HepG2 (cell line): ENCODE data around the gene RIPK3. TPM values are rescaled to one million over a fixed set of nuclear protein-coding genes. Genes with fewer than 3 reads are reported as not detected.

Source experiments
- CEBPG ChIP-seq: IDR thresholded peaks from 2 replicates; pipeline ENCODE4 v1.6.1; 2016
- FLYWCH1 ChIP-seq: sonication (generic); formaldehyde crosslinking; IDR thresholded peaks from 2 replicates; pipeline ENCODE4 v1.8.1; 2023; ENCODE audit warnings: mild to moderate bottlenecking, missing genetic modification reagents
- GFI1 ChIP-seq: sonication (generic); formaldehyde crosslinking; IDR thresholded peaks from 2 replicates; pipeline ENCODE4 v1.5.0; 2020; ENCODE audit warnings: missing genetic modification reagents, mild to moderate bottlenecking, borderline replicate concordance
- HMGA1 ChIP-seq: sonication (generic); formaldehyde crosslinking; conservative IDR thresholded peaks from 2 replicates; pipeline ENCODE4 v1.4.0; 2020; ENCODE audit warnings: missing genetic modification reagents
- IKZF1 ChIP-seq: fragments of 450-650 bp; IDR thresholded peaks from 2 replicates; pipeline ENCODE4 v1.7.1; 2016
- KDM1A ChIP-seq: IDR thresholded peaks from 2 replicates; pipeline ENCODE4 v1.6.1; 2016; ENCODE audit warnings: missing compliant biosample characterization
- MEF2D ChIP-seq: sonication (generic); formaldehyde crosslinking; IDR thresholded peaks from 2 replicates; pipeline ENCODE4 v1.5.1; 2020; ENCODE audit warnings: mild to moderate bottlenecking, missing genetic modification reagents
- PITX1 ChIP-seq: sonication (generic); formaldehyde crosslinking; IDR thresholded peaks from 2 replicates; pipeline ENCODE4 v1.5.1; 2020; ENCODE audit warnings: mild to moderate bottlenecking, missing genetic modification reagents
- RNF2 ChIP-seq: fragments of 450-650 bp; conservative IDR thresholded peaks from 2 replicates; pipeline ENCODE4 v1.6.1; 2016; ENCODE audit warnings: low read depth
- STAT5B ChIP-seq: sonication (generic); formaldehyde crosslinking; IDR thresholded peaks from 2 replicates; pipeline ENCODE4 v1.4.0; 2020; ENCODE audit warnings: missing genetic modification reagents
- TSC22D2 ChIP-seq: sonication (generic); formaldehyde crosslinking; IDR thresholded peaks from 2 replicates; pipeline ENCODE4 v1.5.1; 2020; ENCODE audit warnings: missing genetic modification reagents, mild to moderate bottlenecking, borderline replicate concordance
- ZNF33B ChIP-seq: sonication (generic); formaldehyde crosslinking; IDR thresholded peaks from 2 replicates; pipeline ENCODE4 v1.5.1; 2020; ENCODE audit warnings: mild to moderate bottlenecking, missing genetic modification reagents
- ZNF383 ChIP-seq: sonication (generic); formaldehyde crosslinking; IDR thresholded peaks from 2 replicates; pipeline ENCODE4 v1.4.0; 2020; ENCODE audit warnings: missing genetic modification reagents, mild to moderate bottlenecking, borderline replicate concordance
- ZNF558 ChIP-seq: sonication (generic); formaldehyde crosslinking; IDR thresholded peaks from 2 replicates; pipeline ENCODE4 v1.9.0; 2022; ENCODE audit warnings: mild to moderate bottlenecking, missing genetic modification reagents, borderline replicate concordance
- polyA plus RNA-seq, 8 experiments: library from polyadenylated mRNA; depleted of rRNA in 3 of 8; stranded (reverse) in 7 of 8; unstranded in 1 of 8; fragments of >200 nt; fragmentation: Illumina TruSeq in 4 of 8; extraction: Trizol in 4 of 8; gene quantifications; 2 replicates each; pipeline versions ENCODE4 v1.2.1 to v1.2.3, GENCODE V29; 2011 to 2016; ENCODE audit warnings: low read depth in 4 of 8, missing spikeins in 1 of 8, mixed read lengths in 1 of 8; ENCODE audit not compliant: insufficient read depth in 1 of 8
- total RNA-seq, 5 experiments: library from RNA; depleted of rRNA; stranded (reverse); fragments of >200 nt; fragmentation: Illumina TruSeq; extraction: Trizol; gene quantifications; 2 replicates each; pipeline ENCODE4 v1.2.3, GENCODE V29; 2016; ENCODE audit warnings: low read depth in 1 of 5
- TF ChIP-seq, protein P1 (sequence below): sonication (generic); formaldehyde crosslinking; IDR thresholded peaks from 2 replicates; pipeline ENCODE4 v1.4.0; 2020; ENCODE audit warnings: missing genetic modification reagents
- TF ChIP-seq, protein P2 (sequence below): sonication (generic); formaldehyde crosslinking; conservative IDR thresholded peaks from 2 replicates; pipeline ENCODE4 v1.4.0; 2020; ENCODE audit warnings: missing genetic modification reagents
- TF ChIP-seq, protein P3 (sequence below): sonication (generic); formaldehyde crosslinking; IDR thresholded peaks from 2 replicates; pipeline ENCODE4 v1.5.1; 2020; ENCODE audit warnings: mild to moderate bottlenecking, missing genetic modification reagents, moderate library complexity
- TF ChIP-seq, protein P4 (sequence below): IDR thresholded peaks from 2 replicates; pipeline ENCODE4 v1.6.1; 2016; ENCODE audit warnings: missing biosample characterization, missing genetic modification reagents, low read depth
- TF ChIP-seq, protein P5 (sequence below): sonication (generic); formaldehyde crosslinking; IDR thresholded peaks from 2 replicates; pipeline ENCODE4 v1.8.0; 2023; ENCODE audit warnings: mild to moderate bottlenecking, missing genetic modification reagents

Gene RIPK3
- total and polyA plus RNA-seq, 2 of the 13 experiments (the other 11 are each of a cell fraction or from before 2014, with no cell fraction given) = not detected

DNA sequence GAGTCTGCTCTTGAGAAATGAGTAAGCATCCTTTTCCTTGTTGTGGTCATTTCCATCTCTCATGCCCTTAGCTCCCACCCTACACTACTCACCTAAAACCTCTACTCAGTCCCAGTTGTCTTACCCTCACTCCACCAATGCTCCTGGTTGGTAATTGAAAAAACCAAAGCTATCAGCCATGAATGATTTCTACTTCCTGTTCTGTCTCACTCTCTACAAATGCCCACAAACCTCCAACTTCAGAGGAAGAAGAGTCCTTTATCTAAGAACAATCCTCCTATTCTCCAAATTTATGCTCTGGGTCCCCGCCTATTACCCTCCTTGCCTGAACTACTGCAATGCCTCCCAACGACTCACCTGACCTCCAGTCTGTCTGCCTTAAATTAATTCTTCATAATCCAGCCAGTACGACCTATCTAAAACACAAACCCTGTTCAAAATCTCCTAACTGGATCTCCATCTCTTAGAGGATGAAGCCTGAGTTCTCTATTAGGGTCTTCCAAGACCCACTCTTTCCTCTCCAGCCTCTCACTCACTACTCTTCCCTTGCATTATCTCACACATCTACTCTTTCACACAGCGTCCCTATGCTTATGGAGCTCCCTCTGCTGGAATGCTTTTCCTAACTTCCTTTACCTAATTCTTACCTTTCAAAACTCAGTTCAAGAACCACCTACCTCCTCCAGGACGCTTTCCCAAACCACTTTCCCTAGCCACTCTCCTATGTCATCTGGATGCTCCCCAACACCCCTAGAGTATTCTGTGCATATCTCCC, 42.4 kb downstream of the RIPK3 start (continued):
- TF ChIP-seq, protein P1, sequence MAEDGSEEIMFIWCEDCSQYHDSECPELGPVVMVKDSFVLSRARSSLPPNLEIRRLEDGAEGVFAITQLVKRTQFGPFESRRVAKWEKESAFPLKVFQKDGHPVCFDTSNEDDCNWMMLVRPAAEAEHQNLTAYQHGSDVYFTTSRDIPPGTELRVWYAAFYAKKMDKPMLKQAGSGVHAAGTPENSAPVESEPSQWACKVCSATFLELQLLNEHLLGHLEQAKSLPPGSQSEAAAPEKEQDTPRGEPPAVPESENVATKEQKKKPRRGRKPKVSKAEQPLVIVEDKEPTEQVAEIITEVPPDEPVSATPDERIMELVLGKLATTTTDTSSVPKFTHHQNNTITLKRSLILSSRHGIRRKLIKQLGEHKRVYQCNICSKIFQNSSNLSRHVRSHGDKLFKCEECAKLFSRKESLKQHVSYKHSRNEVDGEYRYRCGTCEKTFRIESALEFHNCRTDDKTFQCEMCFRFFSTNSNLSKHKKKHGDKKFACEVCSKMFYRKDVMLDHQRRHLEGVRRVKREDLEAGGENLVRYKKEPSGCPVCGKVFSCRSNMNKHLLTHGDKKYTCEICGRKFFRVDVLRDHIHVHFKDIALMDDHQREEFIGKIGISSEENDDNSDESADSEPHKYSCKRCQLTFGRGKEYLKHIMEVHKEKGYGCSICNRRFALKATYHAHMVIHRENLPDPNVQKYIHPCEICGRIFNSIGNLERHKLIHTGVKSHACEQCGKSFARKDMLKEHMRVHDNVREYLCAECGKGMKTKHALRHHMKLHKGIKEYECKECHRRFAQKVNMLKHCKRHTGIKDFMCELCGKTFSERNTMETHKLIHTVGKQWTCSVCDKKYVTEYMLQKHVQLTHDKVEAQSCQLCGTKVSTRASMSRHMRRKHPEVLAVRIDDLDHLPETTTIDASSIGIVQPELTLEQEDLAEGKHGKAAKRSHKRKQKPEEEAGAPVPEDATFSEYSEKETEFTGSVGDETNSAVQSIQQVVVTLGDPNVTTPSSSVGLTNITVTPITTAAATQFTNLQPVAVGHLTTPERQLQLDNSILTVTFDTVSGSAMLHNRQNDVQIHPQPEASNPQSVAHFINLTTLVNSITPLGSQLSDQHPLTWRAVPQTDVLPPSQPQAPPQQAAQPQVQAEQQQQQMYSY = no peak
- no peak for TF ChIP-seq STAT5B
- no peak for TF ChIP-seq KDM1A (CRISPR knock-in tag)
- TF ChIP-seq RNF2 = no peak
- TF ChIP-seq ZNF558 (CRISPR knock-in tag) = no peak; the same call in 1 of the 2 replicates
- no peak for TF ChIP-seq TSC22D2 (CRISPR knock-in tag)
- no peak for TF ChIP-seq ZNF383 (CRISPR knock-in tag)
- TF ChIP-seq ZNF33B (CRISPR knock-in tag) = no peak
- no peak for TF ChIP-seq MEF2D (CRISPR knock-in tag)
- TF ChIP-seq IKZF1 = no peak
- TF ChIP-seq, protein P2, sequence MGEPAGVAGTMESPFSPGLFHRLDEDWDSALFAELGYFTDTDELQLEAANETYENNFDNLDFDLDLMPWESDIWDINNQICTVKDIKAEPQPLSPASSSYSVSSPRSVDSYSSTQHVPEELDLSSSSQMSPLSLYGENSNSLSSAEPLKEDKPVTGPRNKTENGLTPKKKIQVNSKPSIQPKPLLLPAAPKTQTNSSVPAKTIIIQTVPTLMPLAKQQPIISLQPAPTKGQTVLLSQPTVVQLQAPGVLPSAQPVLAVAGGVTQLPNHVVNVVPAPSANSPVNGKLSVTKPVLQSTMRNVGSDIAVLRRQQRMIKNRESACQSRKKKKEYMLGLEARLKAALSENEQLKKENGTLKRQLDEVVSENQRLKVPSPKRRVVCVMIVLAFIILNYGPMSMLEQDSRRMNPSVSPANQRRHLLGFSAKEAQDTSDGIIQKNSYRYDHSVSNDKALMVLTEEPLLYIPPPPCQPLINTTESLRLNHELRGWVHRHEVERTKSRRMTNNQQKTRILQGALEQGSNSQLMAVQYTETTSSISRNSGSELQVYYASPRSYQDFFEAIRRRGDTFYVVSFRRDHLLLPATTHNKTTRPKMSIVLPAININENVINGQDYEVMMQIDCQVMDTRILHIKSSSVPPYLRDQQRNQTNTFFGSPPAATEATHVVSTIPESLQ = 0 out of 2 replicates have a peak, but pooled peaks have one; percentile 7
- TF ChIP-seq, protein P3, sequence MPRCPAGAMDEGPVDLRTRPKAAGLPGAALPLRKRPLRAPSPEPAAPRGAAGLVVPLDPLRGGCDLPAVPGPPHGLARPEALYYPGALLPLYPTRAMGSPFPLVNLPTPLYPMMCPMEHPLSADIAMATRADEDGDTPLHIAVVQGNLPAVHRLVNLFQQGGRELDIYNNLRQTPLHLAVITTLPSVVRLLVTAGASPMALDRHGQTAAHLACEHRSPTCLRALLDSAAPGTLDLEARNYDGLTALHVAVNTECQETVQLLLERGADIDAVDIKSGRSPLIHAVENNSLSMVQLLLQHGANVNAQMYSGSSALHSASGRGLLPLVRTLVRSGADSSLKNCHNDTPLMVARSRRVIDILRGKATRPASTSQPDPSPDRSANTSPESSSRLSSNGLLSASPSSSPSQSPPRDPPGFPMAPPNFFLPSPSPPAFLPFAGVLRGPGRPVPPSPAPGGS (CRISPR knock-in tag) = 0 out of 2 replicates have a peak, but pooled peaks have one; percentile 57
- TF ChIP-seq, protein P4, sequence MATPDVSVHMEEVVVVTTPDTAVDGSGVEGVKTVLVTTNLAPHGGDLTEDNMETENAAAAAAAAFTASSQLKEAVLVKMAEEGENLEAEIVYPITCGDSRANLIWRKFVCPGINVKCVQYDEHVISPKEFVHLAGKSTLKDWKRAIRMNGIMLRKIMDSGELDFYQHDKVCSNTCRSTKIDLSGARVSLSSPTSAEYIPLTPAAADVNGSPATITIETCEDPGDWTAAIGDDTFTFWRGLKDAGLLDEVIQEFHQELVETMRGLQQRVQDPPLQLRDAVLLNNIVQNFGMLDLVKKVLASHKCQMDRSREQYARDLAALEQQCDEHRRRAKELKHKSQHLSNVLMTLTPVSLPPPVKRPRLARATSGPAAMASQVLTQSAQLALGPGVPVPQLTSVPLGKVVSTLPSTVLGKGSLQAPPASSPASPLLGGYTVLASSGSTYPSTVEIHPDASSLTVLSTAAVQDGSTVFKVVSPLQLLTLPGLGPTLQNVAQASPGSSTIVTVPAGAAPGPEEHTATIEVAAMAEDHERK (CRISPR knock-in tag) = no peak
- no peak for TF ChIP-seq FLYWCH1
- TF ChIP-seq, protein P5, sequence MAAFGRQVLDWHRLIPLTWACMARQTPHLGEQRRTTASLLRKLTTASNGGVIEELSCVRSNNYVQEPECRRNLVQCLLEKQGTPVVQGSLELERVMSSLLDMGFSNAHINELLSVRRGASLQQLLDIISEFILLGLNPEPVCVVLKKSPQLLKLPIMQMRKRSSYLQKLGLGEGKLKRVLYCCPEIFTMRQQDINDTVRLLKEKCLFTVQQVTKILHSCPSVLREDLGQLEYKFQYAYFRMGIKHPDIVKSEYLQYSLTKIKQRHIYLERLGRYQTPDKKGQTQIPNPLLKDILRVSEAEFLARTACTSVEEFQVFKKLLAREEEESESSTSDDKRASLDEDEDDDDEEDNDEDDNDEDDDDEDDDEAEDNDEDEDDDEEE (CRISPR knock-in tag) = no peak; the same call in 1 of the 2 replicates
- TF ChIP-seq CEBPG = peak; percentile 70
- no peak for TF ChIP-seq PITX1 (CRISPR knock-in tag)
- TF ChIP-seq GFI1 = no peak
- no peak for TF ChIP-seq HMGA1 (CRISPR knock-in tag)
